Fibroblast of lung (primary cell): ENCODE measurements around the gene DRC3.

Experiments used
- EZH2 ChIP-seq: IDR thresholded peaks from 2 replicates; pipeline ENCODE4 v1.5.1; 2012; ENCODE audit warnings: low read length, control low read depth, mild to moderate bottlenecking; ENCODE audit errors: missing control alignments
- TF ChIP-seq, protein P1 (sequence below), 2 donors: IDR thresholded peaks in 1 of 2; conservative IDR thresholded peaks in 1 of 2; 1 replicate in 1 of 2; 2 replicates in 1 of 2; pipeline ENCODE4 v1.5.1; 2011 to 2012; ENCODE audit warnings: low read length in 2 of 2, control low read depth in 1 of 2, inconsistent platforms in 1 of 2, low read depth in 1 of 2, mild to moderate bottlenecking in 1 of 2

DNA sequence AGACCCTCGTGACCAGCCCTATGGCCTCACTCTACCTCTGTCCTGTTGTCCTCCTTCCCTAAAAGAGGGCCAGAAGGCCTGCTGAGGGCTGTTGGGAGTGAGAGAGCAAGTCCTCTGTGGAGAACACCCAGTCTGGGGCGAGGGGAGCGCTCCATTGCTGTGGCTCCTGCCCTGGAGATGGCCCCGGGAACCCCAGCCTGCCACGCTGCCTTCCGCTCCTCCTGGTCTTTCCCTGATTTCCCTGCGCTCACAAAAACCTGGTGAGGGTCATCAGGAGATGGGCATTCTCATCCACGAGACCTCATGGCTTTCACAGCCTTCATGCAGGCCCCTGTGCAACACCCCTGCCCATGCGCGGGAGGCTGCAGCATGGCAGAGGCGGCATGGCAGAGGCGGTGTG, 21.2 kb downstream of the DRC3 start:
- TF ChIP-seq, protein P1, sequence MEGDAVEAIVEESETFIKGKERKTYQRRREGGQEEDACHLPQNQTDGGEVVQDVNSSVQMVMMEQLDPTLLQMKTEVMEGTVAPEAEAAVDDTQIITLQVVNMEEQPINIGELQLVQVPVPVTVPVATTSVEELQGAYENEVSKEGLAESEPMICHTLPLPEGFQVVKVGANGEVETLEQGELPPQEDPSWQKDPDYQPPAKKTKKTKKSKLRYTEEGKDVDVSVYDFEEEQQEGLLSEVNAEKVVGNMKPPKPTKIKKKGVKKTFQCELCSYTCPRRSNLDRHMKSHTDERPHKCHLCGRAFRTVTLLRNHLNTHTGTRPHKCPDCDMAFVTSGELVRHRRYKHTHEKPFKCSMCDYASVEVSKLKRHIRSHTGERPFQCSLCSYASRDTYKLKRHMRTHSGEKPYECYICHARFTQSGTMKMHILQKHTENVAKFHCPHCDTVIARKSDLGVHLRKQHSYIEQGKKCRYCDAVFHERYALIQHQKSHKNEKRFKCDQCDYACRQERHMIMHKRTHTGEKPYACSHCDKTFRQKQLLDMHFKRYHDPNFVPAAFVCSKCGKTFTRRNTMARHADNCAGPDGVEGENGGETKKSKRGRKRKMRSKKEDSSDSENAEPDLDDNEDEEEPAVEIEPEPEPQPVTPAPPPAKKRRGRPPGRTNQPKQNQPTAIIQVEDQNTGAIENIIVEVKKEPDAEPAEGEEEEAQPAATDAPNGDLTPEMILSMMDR (conservative IDR thresholded peaks at IDR 0.05 in 1 of 2, IDR thresholded peaks at IDR 0.05 in 1 of 2; ENCODE audit: low read depth in 1 of 2, low read length in 2 of 2): no peak
- no peak for TF ChIP-seq EZH2
